ENCODE measurements around the gene TRIM40. TPM values are rescaled to one million over a fixed set of nuclear protein-coding genes. Genes with fewer than 3 reads are reported as not detected.

The TRIM40 gene
- total RNA-seq, 3 donors from 2014 or later (not counting 1 experiment from before 2014, with no cell fraction given), result 0.26 to 0.30 TPM; not detected in 1

- no peak for ATAC-seq
- H3K27ac ChIP-seq (ENCODE audit: low read length), result no peak overlapping the region
- H3K4me1 Mint-ChIP-seq, result peaks cover under 1% of the 10 kb centered on the region in 2 donors
- WGBS (ENCODE audit: insufficient coverage), result 87% methylated on average over 9 of the region's 9 CpGs
- H3K27me3 ChIP-seq (ENCODE audit: control insufficient read depth, insufficient read depth, low read length), result peaks cover 5% of the 10 kb centered on the region
- H3K9me3 Mint-ChIP-seq, result no peaks in the 10 kb centered on the region
- no peaks in the 10 kb centered on the region for H3K36me3 Mint-ChIP-seq
- no peak overlapping the region for H3K27ac Mint-ChIP-seq
- no peaks in the 10 kb centered on the region for H3K36me3 ChIP-seq (ENCODE audit: control insufficient read depth, insufficient read depth, low read length)
- no peak for DNase-seq
- H3K4me3 ChIP-seq (ENCODE audit: low read length), result no peak overlapping the region
- peaks cover 18 to 46% of the 10 kb centered on the region in 2 donors for H3K27me3 Mint-ChIP-seq (ENCODE audit: low read depth in 2 of 2)
- no peaks in the 10 kb centered on the region for H3K9me3 ChIP-seq (ENCODE audit: control insufficient read depth, insufficient read depth, low read length)
- H3K4me1 ChIP-seq (ENCODE audit: control insufficient read depth, insufficient read depth, low read length), result no peaks in the 10 kb centered on the region
- no peak for TF ChIP-seq CTCF (IDR thresholded peaks at IDR 0.05)
- intact Hi-C loops (cut with micrococcal nuclease), result no loop called here
- no peak overlapping the region for H3K4me3 Mint-ChIP-seq
These were observed 20.8 kb downstream of the TRIM40 start for GRCh38 chr6:30156774-30157173.

GRCh38 chr6:30157581-30157980 lies 21.6 kb downstream of the TRIM40 start:
- ATAC-seq (no peak), DNase-seq (no peak)
- Histone ChIP-seq H3K4me1 (ENCODE audit: control insufficient read depth, insufficient read depth, low read length) (no peaks in the 10 kb centered on the region), H3K27ac (ENCODE audit: low read length) (no peak overlapping the region), H3K36me3 (ENCODE audit: control insufficient read depth, insufficient read depth, low read length) (no peaks in the 10 kb centered on the region), H3K9me3 (ENCODE audit: control insufficient read depth, insufficient read depth, low read length) (no peaks in the 10 kb centered on the region), H3K4me3 (ENCODE audit: low read length) (no peak overlapping the region), H3K27me3 (ENCODE audit: control insufficient read depth, insufficient read depth, low read length) (peaks cover 5% of the 10 kb centered on the region)
- intact Hi-C loops (cut with micrococcal nuclease), result no loop called here
- no peak overlapping the region for H3K4me3 Mint-ChIP-seq
- no peak for TF ChIP-seq CTCF (IDR thresholded peaks at IDR 0.05)
- peaks cover 18 to 46% of the 10 kb centered on the region in 2 donors for H3K27me3 Mint-ChIP-seq (ENCODE audit: low read depth in 2 of 2)
- no peaks in the 10 kb centered on the region for H3K9me3 Mint-ChIP-seq
- no peak overlapping the region for H3K27ac Mint-ChIP-seq
- no peaks in the 10 kb centered on the region for H3K4me1 Mint-ChIP-seq
- H3K36me3 Mint-ChIP-seq, result no peaks in the 10 kb centered on the region

- Mint-ChIP-seq H3K4me3 (no peak overlapping the region), H3K36me3 (no peaks in the 10 kb centered on the region), H3K27me3 (ENCODE audit: low read depth in 2 of 2) (peaks cover 18 to 45% of the 10 kb centered on the region in 2 donors), H3K4me1 (no peaks in the 10 kb centered on the region), H3K27ac (no peak overlapping the region), H3K9me3 (no peaks in the 10 kb centered on the region)
- H3K4me3 ChIP-seq (ENCODE audit: low read length), result no peak overlapping the region
- no peaks in the 10 kb centered on the region for H3K36me3 ChIP-seq (ENCODE audit: control insufficient read depth, insufficient read depth, low read length)
- no peak for DNase-seq
- no peak overlapping the region for H3K27ac ChIP-seq (ENCODE audit: low read length)
- TF ChIP-seq CTCF (IDR thresholded peaks at IDR 0.05), result no peak
- intact Hi-C loops (cut with micrococcal nuclease), result no loop called here
- ATAC-seq, result no peak
- 88% methylated on average over 2 of the region's 2 CpGs for WGBS (ENCODE audit: insufficient coverage)
- no peaks in the 10 kb centered on the region for H3K9me3 ChIP-seq (ENCODE audit: control insufficient read depth, insufficient read depth, low read length)
- H3K27me3 ChIP-seq (ENCODE audit: control insufficient read depth, insufficient read depth, low read length), result peaks cover 5% of the 10 kb centered on the region
- H3K4me1 ChIP-seq (ENCODE audit: control insufficient read depth, insufficient read depth, low read length), result no peaks in the 10 kb centered on the region
These were observed 22.1 kb downstream of the TRIM40 start for GRCh38 chr6:30157999-30158398.

GRCh38 chr6:30158475-30159040 lies 22.6 kb downstream of the TRIM40 start:
- Mint-ChIP-seq H3K36me3 (no peaks in the 10 kb centered on the region), H3K9me3 (no peaks in the 10 kb centered on the region), H3K4me3 (no peak overlapping the region), H3K27ac (no peak overlapping the region), H3K27me3 (ENCODE audit: low read depth in 2 of 2) (peaks cover 15 to 39% of the 10 kb centered on the region in 2 donors), H3K4me1 (no peaks in the 10 kb centered on the region)
- no peaks in the 10 kb centered on the region for H3K36me3 ChIP-seq (ENCODE audit: control insufficient read depth, insufficient read depth, low read length)
- intact Hi-C loops (cut with micrococcal nuclease), result no loop called here
- TF ChIP-seq CTCF (IDR thresholded peaks at IDR 0.05), result no peak
- DNase-seq (no peak), ATAC-seq (no peak)
- no peaks in the 10 kb centered on the region for H3K4me1 ChIP-seq (ENCODE audit: control insufficient read depth, insufficient read depth, low read length)
- whole genome bisulfite sequencing (ENCODE audit: insufficient coverage), result 74% methylated on average over 3 of the region's 3 CpGs
- no peaks in the 10 kb centered on the region for H3K9me3 ChIP-seq (ENCODE audit: control insufficient read depth, insufficient read depth, low read length)
- no peak overlapping the region for H3K4me3 ChIP-seq (ENCODE audit: low read length)
- peaks cover 5% of the 10 kb centered on the region for H3K27me3 ChIP-seq (ENCODE audit: control insufficient read depth, insufficient read depth, low read length)
- H3K27ac ChIP-seq (ENCODE audit: low read length), result no peak overlapping the region

Data from natural killer cell (primary cell).